Activated CD4-positive, alpha-beta T cell treated with anti-CD3 and anti-CD28 coated beads for 4 hours (primary cell): ENCODE data around the gene ZMYM3.

ENCODE experiments used
- DNase-seq, 2 donors: peaks; one replicate each; pipeline ENCODE4 v3.0.0-alpha.2; 2020

Gene ZMYM3

DNA sequence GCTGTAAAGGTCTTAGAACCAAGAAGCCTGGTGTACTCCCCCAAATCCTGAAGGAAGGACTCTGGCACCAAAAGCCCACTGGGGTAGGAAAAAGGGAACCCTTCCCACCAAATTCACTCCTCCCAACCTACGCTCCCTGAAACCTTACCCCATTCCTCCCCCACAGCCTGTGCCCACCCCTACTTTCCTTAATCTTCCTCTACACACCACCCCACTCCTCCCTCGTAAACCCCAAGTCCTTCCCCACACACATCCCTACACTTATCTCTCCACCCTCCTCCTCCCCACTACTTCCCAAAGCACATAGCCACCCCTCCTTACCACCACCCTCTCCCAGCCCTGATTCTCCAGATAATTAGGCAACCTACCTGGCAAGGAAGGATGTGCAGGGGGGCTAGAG lies 1.7 kb downstream of the ZMYM3 start:
- DNase-seq, result no peak

DNA sequence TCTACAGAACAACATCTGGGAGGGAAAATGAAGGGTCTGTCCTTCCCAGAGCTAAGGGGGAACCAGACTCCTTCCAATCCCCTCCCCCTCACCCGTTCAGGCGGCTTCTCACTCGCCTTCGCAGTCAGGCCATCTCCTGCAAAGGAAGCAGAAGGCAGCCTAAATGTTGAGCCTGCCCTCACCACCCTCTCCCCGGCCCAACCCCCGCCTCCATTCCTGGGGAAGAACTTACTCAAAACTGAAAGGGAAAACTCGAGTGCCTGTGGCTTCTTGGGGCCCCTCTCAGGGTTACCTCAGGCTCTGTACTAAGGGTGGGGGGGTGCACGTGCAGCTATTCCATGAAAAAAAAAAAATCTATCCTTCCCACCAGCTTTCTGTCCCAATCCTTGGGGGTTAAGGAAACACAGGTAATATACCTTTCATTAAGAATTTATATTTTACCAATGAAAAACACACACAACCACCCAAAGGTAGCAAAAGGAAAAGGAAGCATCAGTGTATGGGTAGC lies 2.4 kb downstream of the ZMYM3 start:
- no peak for DNase-seq

DNA sequence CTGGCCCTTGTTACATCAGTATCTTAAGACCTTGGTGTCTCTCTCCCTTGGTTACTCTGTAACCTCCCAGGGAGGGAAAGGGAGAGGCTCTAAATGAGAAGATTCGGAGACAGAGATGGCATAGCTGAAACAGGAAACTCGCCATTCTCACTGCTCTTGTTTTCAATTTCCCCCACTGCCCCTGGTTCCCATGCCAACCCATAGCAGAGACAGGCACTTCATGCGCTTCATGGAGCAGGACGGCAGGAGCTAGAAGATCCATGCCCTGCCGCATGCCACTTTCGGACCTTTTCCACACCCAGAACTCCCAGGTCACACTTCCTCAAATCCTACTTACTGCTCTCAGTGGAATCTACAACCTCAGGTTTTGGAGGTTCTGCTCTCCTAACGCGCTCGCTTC lies 3.1 kb downstream of the ZMYM3 start:
- no peak for DNase-seq

DNA sequence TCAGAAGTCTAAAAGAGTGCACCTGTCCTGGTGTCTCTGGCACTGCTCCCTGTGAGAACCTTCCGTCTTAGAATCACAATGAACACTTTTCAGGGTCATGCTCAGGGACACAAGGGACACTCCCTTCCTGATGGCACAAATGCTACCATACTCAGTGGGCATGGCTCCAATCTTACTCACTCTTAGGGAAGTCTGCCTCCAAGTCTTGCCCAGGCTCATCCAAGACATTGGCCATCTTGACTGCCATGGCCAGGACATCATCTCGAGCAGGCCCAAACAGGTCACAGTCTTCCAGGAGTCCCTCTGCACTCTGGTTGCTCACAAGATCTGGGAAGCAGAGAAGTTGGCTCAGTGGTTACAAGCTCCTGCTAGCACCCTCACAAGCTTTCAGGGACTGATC lies 8.8 kb downstream of the ZMYM3 start:
- DNase-seq, result no peak

GRCh38 chrX:71244359-71245128 lies 9.4 kb downstream of the ZMYM3 start:
- DNase-seq, result no peak

- DNase-seq, result no peak
These were observed 12.6 kb downstream of the ZMYM3 start for GRCh38 chrX:71241301-71241700.

DNA sequence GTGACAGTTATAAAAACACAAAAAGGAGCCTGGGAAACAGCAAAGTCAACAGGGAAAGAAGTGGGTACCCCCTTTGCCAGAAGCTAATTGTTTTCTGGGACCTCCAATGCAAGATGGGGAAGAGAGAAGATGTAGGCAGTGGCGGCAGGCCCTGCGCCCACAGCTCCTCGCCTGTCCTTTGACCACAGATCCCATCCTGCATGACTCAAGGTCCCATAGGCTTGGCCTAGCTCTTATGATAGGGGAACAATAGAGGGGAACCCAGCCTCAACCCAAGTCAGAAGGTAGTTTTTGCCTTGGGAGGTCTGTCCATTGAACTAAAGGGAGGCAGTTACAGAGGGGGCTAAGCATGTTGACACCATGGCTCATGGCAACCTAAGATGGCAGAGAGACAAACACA lies 14.2 kb downstream of the ZMYM3 start:
- no peak for DNase-seq

- no peak for DNase-seq
These were observed 17.1 kb downstream of the ZMYM3 start for GRCh38 chrX:71236836-71237235.

- DNase-seq, result no peak
These were observed 18.5 kb downstream of the ZMYM3 start for GRCh38 chrX:71235482-71235881.

DNA sequence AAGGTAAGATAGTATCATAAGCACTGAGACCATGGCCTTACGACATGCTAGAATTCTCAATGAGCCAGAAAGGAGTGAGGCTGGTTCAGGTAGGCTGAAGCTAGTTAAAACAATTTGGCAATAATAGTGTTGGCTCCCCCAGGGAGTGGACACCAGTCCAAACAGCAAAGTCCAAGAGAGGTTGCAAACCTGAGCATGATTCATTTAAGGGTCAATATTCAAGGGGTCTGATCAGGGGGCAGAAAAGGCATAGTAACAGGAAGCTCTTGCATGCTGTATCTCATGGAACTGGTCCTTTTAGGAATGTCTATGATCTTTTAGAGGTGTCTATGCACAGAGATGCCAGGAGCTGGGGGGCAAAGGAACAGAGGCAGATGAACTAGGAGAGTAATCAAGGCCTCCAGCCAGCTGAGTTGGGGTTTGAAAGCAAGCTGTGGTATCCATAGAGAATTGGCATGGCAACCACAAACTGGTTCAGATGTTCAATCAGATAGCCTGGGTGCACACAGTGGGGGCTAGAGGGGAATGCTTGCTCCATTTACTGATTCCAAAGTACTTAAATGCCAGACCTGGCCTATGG lies 25.8 kb downstream of the ZMYM3 start:
- DNase-seq, result no peak

DNA sequence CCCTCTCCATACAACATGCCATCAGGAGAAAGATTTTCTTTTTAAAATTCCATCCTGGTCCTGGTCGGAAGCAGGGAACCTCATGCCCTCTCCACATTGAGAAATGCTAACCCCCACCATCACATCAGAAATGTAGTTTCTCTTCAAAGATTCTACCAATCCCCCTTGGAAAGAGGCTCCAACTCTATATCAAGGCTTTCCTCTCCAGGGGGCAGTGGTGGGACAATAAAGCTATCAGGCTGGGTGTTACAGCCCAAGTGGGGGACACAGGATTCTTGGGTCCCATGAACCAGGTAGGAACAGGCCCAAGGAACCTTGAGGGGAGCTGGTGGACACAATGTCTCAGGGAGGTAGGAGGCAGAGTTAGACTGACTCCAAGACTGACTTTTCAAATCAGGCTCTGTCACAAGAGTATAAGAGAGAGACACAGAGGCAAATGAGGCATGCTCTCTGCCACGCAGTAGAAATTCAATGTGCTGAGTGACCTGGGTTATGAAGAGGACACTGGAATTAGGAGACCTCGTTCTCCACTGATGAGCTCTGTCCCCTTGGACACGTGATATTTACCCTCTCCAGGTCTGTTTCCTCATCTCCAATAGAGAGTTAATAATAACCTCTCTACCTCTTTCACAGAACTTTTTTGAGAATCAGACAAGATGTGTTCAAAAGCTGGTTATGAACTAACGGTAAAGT lies 26.4 kb downstream of the ZMYM3 start:
- DNase-seq, result no peak

DNA sequence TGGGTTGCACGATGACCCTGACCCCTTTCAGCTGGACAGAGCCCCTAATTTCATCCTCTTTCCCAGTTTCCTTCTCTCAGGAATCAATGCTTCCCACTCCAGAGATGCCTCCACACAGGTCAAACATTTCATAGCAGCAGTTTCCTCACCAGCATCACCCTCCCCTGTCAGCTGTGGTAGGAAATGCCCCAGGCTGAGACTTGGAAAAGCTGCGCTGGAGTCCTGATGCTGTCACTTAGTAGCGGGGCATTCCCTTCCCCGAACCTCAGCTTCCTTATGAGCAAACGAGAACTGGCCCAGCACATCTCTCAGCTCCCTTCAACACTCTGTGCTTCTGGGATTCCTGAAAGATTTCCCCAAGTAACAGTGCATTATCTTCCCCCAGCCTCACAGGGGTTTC lies 28.3 kb downstream of the ZMYM3 start:
- no peak for DNase-seq

- DNase-seq, result no peak
These were observed 28.9 kb downstream of the ZMYM3 start for GRCh38 chrX:71225009-71225408.

DNA sequence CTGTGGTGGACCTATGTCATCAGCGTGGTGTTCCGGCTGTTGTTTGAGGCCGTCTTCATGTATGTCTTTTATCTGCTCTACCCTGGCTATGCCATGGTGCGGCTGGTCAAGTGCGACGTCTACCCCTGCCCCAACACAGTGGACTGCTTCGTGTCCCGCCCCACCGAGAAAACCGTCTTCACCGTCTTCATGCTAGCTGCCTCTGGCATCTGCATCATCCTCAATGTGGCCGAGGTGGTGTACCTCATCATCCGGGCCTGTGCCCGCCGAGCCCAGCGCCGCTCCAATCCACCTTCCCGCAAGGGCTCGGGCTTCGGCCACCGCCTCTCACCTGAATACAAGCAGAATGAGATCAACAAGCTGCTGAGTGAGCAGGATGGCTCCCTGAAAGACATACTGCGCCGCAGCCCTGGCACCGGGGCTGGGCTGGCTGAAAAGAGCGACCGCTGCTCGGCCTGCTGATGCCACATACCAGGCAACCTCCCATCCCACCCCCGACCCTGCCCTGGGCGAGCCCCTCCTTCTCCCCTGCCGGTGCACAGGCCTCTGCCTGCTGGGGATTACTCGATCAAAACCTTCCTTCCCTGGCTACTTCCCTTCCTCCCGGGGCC lies 29.7 kb downstream of the ZMYM3 start:
- DNase-seq, result no peak

GRCh38 chrX:71222929-71223328 lies 31.0 kb downstream of the ZMYM3 start, which contains the start of gene GJB1:
GJB1 (plus strand) TSS chrX:71223224; CDS start chrX:71223708, 484 bp downstream.
- no peak for DNase-seq

DNA sequence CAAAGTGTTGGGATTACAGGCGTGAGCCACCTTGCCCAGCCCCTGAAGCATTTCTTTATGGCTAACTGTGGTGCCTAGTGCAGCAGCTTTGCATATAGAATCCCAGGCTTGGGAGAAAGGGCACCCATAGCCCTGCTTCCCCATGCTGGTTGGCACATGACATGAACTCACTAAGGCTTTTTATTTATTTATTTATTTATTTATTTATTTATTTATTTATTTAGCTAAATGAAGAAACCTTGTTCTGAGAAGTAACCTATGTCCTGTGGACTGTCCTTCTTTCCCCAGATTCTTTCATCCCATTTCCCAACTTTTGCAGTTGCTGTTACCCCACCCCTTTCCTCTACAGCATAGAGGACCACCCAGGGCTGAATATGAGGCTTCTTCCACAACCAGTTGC lies 32.8 kb downstream of the ZMYM3 start:
- DNase-seq, result no peak

DNA sequence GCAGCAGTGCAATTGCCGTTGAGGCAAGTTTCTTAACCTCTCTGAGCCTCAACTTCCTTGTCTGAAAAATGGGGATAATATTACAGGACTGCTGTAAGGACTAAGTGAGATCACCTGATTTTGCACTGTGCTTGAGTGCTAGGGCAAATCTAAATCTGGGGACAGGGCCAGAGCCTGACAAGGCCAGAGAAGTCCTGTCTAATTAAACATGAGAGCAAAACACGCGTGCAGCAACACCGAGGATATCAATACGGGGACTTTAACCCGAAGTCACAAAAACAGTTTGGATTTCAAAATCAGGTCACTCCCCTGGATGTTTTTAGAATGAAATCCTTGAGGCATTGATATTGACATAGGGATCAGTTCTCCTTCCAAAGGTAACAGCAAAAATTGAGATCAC lies 36.6 kb downstream of the ZMYM3 start:
- DNase-seq, result no peak

DNA sequence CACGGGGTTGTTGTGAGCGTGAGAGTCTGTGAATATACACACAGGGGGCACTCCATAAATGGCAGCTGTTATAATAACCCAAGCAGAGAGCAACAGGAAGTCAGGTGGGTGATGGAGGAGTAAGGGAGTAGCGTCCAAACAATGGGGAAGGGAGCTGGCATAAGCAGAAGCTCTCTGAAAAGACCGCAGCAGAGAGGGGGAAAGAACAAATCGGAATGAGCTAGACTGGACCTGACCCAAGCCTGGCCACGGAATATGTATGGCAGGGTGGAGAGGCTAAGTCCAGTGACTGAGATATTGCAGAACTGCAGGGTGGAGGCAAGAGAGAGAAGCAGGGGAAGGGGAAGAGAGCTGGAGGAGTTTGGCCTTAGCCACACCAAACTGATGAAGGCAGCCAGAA lies 37.5 kb downstream of the ZMYM3 start:
- DNase-seq, result no peak

DNA sequence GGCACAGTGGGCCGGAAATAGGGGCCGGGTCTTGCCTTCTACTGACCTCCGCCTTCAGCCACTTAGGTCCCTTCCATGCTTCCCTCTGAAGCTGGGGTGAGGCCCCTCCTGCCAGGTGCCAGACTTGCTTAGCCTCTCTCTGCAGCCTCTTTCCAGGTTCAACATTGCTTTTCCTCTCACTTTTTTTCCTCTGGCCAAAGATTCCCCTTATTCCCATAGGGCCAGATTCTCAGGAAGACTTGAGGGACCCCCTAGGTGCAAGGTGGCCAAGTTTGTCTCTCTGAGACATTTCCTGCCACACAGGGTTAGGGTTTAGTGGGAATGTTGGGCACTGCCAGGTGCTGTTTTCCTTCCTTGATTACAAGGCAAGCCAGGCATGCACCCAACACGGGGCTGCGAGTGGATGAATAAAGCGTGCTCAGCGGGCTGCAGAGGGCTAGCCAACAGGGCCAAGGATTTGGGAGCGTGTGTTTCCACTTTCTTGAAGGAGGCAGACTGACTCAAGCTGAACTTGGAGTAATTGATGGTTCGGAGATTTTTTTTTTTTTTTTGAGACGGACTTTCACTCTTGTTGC lies 38.5 kb downstream of the ZMYM3 start:
- no peak for DNase-seq

DNA sequence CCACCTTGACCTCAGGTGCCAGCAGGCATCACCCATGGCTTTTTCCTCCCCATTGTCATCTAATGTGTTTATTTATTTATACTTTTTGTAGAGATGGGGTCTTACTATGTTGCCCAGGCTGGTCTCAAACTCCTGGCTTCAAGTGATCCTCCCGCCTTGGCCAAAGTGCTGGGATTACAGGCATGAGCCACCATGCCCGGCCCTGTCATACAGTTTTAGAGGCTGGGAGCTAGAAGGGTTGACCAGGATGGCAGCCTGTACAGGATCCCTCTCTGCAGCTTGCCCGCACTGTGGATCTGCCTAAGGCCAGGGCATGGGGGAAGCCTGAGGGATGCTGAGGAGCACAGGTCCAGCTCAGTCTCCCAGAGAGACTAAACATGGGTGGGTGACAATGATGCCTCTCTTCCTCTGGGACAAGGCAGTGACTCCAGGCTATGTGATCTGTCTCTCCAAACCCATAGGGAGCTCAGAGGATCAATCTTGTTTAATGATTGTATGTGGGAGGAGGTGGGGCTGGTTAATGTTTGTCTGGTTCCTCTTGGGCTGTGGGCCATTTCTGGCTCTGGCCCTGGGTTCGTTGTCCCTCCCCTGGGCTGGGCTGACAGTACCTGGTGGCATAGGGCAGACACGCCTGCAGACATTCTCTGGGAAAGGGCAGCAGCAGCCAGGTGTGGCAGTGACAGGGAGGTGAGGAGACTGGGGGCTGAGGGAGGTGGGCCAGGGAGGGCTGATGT lies 39.2 kb downstream of the ZMYM3 start:
- DNase-seq, result no peak

DNA sequence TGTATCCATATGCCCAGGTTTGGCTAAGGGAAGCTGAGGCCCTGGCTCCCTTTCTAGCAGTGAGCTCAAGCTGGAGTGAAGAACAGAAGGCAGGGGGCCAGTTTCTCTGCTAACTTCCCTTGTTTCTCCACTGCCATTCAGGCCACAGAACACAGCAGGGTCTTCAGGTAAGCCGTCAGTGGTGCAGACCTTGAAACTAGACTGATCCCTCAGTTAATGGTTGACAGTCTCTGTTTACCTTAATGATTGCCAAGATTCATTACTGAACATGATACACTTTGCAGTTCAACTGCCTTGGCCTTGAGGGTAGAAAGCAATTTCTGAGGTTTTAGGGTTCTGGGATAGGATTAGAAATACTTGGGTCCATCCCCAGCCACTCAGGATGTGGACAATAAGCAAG lies 39.8 kb downstream of the ZMYM3 start:
- no peak for DNase-seq

DNA sequence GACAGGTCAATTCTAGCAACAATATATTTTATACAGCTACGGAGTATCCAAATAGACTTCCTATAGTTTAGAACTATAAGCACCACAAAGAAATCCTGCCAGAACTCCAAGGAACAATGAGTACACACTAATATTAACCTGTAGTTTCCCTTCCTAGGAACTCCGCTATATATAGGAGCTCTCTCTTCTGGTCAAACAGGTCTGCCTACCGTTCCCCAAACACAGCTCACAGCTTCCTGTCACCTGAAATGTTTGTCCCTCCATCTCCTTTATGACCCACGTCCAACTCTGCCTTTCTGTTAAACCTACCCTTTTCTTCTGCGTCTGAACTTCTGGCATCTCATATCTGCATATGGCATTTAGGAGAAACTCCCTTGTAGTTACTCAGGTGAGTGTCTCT lies 41.4 kb downstream of the ZMYM3 start:
- DNase-seq, result no peak

DNA sequence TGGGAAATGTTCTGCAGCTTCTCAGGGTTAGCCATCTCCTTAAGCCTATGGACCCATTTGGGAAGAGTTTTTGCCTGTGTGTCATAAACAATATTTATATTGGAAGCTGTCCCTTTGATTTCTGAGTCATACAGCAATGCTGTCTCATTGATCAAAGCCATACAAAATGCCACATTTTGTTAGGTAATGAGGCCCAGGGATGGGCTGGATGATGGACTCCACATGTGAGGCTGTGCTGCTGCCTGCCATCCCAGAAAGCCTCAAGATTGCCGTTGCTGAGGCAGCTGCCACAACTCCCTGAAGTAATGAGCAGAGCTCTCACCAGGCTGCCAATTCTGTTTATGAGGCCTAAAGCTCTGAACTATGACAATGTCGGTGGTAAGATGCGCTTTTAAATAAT lies 43.1 kb downstream of the ZMYM3 start:
- no peak for DNase-seq
